NCI-H446 (cell line): Measurements from ENCODE around the gene VPS37C.
A peak's percentile ranks its signal among the peaks of the same experiment; 100 is the strongest.
"Not testable (repeated sequence)": the region's sequence is repeated elsewhere in the genome, so short reads cannot be mapped to it uniquely, and the experiment has no call there.

Experiments used
- DNase-seq, 2 experiments: peaks; one replicate each; lab custom pipeline; 2025; lab: John Stamatoyannopoulos, UW

VPS37C gene

GRCh38 chr11:61161190-61162091 lies at the start of gene VPS37C:
Gene VPS37C, minus strand, starts transcription at chr11:61161426. Its CDS starts 22,597 bp downstream, at chr11:61138829.
- peak; percentile 88 to 93 for DNase-seq

DNA sequence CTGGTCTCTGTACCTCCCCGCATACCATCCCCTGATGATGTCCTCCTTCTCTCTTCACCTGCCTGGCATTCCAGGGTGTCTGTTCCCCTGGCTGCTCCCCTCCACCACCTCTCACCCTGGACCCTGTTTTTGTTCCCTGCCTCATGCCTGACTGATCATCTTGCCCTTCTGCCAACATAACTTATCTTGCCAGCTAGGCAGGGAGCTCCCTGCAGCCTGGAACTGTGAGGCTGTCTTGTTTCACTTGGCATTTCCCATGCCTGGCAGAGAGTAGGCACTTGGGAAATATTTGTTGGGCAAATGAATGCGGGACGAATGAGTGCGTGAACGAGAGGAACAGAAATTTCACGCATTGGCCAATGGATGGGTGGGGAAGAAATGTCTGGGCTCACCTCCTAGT lies 49.4 kb upstream of the VPS37C start:
- not testable (repeated sequence) for DNase-seq

GRCh38 chr11:61207636-61208310 lies 46.5 kb upstream of the VPS37C start:
- not testable (repeated sequence) for DNase-seq

DNA sequence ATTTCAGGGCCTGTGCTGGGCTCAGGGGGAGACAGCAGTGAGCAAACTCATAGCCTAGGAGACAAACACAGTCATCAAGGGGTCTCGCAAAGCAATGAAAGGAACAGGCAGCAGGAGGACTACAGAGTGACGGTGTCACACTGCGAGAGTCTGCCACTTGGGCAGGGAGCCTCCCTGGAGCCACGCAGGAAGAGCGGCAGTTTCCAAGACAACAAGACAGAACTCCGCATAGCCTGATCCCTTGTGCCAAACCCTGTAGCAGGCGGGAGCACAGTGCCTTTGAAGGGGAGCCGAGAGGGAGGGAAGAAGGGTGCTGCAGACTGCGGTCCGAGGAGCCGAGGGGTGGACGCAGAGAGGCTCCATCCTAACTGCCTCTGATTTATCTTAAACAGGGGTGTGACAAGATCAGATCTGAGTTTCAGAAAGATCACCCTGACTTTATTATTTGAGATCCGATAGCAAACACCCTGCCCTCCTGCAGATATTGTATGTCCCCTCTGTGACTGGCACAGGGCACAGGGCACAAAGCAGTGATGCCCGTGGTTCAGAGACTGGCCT lies 43.4 kb upstream of the VPS37C start:
- DNase-seq = not testable (repeated sequence)

DNA sequence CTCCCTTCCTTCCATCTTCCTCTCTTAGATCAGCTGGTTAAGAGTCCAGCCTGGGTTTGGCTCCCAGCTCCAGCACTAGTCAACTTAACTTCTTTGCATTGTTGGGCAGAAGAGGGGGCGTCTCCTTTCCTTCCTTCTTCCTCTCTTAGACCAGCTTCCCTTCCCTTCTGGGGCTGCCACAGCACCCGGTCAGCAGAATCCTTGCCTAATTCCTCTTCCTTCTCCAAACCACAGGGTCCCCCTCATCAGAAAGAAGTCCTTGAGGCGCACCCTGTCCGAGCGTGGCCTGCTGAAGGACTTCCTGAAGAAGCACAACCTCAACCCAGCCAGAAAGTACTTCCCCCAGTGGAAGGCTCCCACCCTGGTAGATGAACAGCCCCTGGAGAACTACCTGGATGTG lies 42.6 kb upstream of the VPS37C start:
- DNase-seq = not testable (repeated sequence)

DNA sequence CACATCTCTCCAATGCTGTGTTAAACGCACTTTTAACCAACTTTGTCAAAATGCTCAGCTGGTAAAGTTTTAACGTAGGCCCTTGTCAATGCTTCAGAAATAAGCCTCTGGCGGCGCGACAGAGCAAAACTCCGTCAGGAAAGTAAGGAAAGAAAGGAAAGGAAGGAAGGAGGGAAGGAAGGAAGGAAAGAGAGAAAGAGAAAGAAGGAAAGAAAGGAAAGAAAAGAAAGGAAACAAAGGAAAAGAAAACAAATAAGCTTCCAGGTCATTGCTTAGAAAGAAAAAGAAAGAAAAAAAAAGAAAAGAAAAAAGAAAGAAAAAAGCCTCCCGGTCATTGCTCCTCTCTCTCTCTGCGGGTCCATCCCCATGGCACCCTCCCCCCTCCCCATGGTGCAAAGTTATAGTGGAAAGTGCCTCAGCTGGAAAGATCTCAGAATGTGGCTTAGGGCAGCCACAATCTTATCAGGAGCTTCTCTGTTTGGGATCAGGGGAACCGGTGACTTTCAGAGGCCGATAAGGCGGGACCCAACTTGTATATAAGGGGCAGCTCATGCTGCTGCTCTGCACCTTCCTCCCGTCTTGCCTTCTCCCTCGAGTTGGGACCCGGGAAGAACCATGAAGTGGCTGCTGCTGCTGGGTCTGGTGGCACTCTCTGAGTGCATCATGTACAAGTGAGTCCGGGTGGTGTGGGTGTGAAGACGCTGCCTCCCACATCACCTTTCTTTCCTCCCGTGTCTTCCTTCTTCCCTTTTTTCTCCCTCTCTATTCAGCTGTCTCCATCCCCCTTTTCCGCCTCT lies 41.9 kb upstream of the VPS37C start, which contains the start of gene PGA3:
PGA3 (plus strand) TSS at position 566 of the 797 bp plus-strand sequence; CDS start at position 616, 50 bp downstream.
- not testable (repeated sequence) for DNase-seq

DNA sequence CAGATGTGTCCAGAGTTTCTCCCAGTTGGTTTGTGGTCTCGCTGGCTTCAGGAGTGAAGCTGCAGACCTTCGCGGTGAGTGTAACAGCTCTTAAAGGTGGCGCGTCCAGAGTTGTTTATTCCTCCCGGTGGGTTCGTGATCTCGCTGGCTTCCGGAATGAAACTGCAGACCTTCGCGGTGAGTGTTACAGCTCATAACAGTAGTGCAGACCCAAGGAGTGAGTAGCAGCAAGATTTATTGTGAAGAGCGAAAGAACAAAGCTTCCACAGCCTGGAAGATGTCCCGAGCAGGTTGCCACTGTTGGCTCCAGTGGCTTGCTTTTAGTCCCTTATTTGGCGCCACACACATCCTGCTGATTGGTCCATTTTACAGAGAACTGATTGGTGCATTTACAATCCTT lies 40.2 kb upstream of the VPS37C start:
- no peak for DNase-seq

DNA sequence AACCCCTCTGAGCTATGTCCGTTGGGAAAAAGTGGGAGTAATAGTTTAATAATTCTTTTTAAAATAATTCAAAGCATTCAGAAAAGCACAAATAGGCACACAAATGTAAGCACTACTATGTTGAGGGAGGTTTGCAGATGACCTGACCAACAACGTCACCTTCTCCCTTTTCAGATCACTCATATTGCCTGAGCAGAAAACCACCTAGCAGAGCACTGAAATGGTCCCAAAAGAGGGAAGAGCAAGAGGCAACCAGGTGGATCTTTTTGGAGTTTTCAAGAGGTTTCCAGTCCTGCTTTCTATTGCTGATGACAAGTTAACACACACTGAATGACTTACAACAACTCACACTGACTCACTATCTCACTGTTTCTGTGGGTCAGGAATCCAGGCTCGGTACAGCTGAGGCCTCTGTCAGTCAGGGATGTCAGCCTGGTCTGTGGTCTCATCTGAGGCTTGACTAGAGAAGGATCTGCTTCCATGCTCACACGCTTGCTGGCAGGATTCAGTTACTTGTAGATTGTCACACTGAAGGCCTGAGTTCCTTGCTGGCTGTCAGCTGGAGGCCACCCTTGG lies 37.8 kb upstream of the VPS37C start:
- no peak for DNase-seq

DNA sequence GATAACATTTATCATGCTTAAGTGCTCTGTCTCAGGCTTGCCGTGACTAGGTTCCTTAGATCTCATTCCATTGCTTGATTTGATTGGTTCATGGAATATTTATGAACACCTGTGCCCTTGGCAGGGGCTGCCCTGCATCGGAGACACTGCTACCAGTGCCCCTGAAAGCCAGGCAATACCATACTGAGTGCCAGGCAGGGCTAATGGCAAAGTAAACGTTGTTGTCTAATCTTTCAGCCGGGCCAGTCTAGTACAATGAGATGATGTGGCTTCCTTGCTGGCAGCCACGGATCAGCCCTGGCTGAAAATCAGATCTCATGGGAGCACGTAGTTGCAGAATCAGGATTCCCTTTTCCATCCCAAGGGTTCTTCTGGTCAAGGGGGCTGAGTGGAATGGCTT lies 37.1 kb upstream of the VPS37C start:
- DNase-seq = no peak

GRCh38 chr11:61195719-61196118 lies 34.5 kb upstream of the VPS37C start:
- no peak for DNase-seq

- no peak for DNase-seq
These were observed 33.9 kb upstream of the VPS37C start for GRCh38 chr11:61194981-61195695.

DNA sequence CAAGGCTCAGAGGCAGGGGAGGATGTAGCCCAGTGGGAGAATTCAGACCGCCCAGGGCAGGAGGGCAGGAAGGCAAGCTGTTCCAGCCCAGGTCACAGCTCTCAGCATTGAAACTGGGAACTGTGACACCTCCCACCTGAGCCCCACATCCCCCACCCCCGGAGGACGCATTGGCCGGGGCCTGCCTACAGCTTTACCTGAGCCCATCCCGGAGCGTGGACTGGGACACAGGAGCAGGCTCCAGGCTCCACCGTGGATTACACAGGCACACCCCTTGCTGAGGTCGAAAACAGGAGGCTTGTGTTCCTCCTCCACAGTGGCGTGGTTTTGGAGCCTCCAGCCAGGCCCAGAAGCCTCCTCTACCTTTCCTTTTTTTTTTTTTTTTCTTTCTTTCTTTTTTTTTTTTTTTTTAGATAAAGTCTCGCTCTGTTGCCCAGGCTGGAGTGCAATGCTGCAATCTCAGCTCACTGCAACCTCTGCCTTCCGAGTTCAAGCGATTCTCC lies 33.0 kb upstream of the VPS37C start:
- no peak for DNase-seq

- no peak for DNase-seq
These were observed 32.4 kb upstream of the VPS37C start for GRCh38 chr11:61193596-61193995.

GRCh38 chr11:61189933-61190332 lies 28.7 kb upstream of the VPS37C start:
- DNase-seq = no peak

DNA sequence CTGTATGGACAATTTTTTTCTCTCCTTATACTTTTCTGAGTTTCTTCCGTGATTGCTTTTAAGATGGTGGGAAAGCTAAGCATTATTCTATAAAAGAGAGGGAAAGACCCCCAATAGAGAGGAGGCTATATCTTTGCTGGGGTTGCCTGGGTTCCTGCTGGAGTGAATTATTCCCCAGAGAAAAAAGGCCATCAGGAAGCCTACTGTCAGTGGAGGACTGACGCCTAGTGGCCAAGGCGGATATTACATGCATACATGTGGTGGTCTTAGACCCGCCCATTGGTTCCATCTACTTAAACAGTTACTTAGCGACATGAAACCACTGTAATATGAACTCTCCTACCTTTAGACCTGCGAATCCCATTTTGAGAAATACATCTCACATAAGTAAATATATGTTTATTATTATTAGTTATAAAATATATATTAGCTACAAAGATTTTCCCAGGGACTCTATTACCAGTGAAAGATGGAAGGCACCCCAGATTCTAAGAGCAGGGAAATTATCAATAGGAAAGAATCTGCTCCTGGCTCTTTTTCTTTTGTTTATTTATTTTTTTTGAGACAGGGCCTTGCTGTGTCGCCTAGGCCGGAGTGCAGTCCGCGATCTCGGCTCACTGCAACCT lies 26.4 kb upstream of the VPS37C start:
- DNase-seq = peak; percentile 62 to 84

DNA sequence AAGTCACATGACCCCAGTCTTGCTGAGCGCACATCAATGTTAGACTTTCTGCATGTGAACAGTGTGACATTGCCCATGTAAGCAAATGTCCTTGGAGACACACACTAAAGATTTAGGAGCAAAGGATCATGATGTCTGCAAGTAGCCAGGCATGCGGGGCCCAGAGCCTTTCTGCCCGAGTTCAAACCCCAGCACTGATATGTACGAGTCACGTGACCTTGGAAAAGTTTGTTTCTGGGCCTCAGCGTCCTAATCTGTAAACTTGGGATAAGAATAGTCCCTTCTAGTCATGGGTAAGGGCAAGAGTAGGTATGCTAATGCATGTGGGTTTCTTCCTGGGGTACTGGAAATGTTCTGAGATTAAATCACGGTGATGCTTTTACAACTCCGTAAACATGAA lies 25.3 kb upstream of the VPS37C start:
- no peak for DNase-seq

DNA sequence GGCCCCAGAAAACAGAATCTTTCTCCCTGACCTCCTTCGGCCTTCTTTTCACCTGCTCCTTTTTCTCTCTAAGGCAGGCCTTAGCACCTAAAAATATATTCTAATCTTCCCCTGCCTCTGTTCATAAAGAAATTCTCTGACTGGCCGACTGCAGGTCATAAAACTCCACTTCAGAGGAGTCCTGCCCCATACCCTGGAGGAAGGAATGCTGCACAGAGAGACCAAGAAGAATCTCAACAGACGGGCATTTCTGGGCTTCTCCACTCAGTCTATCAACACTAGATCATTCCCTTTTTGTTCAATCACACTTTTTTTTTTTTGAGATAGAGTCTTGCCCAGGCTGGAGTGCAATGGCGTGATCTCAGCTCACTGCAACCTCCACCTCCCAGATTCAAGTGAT lies 22.4 kb upstream of the VPS37C start:
- DNase-seq = no peak

- DNase-seq = no peak
These were observed 20.3 kb upstream of the VPS37C start for GRCh38 chr11:61181489-61181888.

DNA sequence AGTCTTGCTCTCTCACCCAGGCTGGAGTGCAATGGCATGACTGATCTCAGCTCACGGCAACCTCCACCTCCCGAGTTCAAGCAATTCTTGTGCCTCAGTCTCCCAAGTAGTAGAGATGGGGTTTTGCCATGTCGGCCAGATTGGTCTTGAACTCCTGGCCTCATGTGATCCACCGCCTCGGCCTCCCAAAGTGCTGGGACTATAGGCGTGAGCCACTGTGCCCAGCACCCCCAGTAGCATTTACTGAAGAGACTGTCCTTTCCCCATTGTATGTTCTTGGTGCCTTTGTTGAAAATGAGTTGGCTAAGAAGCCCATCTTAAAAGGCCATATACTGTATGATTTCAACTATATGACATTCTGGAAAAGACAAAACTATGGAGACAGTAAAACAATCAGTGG lies 19.0 kb upstream of the VPS37C start:
- not testable (repeated sequence) for DNase-seq

- DNase-seq = no peak
These were observed 15.2 kb upstream of the VPS37C start for GRCh38 chr11:61176446-61176845.
